ENCODE data around the gene CCDC24. TPM values are rescaled to one million over a fixed set of nuclear protein-coding genes. Genes with fewer than 3 reads are reported as not detected.

The CCDC24 gene
- total RNA-seq, 1 donor from 2014 or later: 4.9 TPM

- Mint-ChIP-seq H3K9me3 (no peaks in the 10 kb centered on the region), H3K4me1 (peaks cover 33% of the 10 kb centered on the region), H3K4me3 (peak overlapping the region; percentile 86), H3K27me3 (ENCODE audit: low read depth) (no peaks in the 10 kb centered on the region), H3K36me3 (ENCODE audit: low read depth) (peaks cover 4% of the 10 kb centered on the region), H3K27ac (ENCODE audit: unreplicated experiment) (peak overlapping the region; percentile 99)
- no peak for TF ChIP-seq CTCF (conservative IDR thresholded peaks at IDR 0.05)
- no peak for DNase-seq (ENCODE audit: low read depth, low spot score)
Measured at GRCh38 chr1:43947061-43947873, 44.1 kb upstream of the CCDC24 start.

- TF ChIP-seq CTCF (conservative IDR thresholded peaks at IDR 0.05): no peak
- H3K27ac Mint-ChIP-seq (ENCODE audit: unreplicated experiment): peak overlapping the region; percentile 77
- no peaks in the 10 kb centered on the region for H3K9me3 Mint-ChIP-seq
- no peak for DNase-seq (ENCODE audit: low read depth, low spot score)
- H3K27me3 Mint-ChIP-seq (ENCODE audit: low read depth): no peaks in the 10 kb centered on the region
- peaks cover 4% of the 10 kb centered on the region for H3K36me3 Mint-ChIP-seq (ENCODE audit: low read depth)
- H3K4me1 Mint-ChIP-seq: peaks cover 33% of the 10 kb centered on the region
- H3K4me3 Mint-ChIP-seq: peak overlapping the region; percentile 86
Measured at GRCh38 chr1:43947874-43948437, 43.4 kb upstream of the CCDC24 start.

GRCh38 chr1:43949678-43950077 lies 41.7 kb upstream of the CCDC24 start:
- Mint-ChIP-seq H3K4me1 (peaks cover 33% of the 10 kb centered on the region), H3K9me3 (no peaks in the 10 kb centered on the region), H3K27ac (ENCODE audit: unreplicated experiment) (no peak overlapping the region), H3K4me3 (peak overlapping the region; percentile 86), H3K27me3 (ENCODE audit: low read depth) (no peaks in the 10 kb centered on the region), H3K36me3 (ENCODE audit: low read depth) (peaks cover 4% of the 10 kb centered on the region)
- DNase-seq (ENCODE audit: low read depth, low spot score): no peak
- TF ChIP-seq CTCF (conservative IDR thresholded peaks at IDR 0.05): no peak

- Mint-ChIP-seq H3K27ac (ENCODE audit: unreplicated experiment) (no peak overlapping the region), H3K9me3 (no peaks in the 10 kb centered on the region), H3K4me3 (peak overlapping the region; percentile 57), H3K27me3 (ENCODE audit: low read depth) (no peaks in the 10 kb centered on the region), H3K36me3 (ENCODE audit: low read depth) (peaks cover 4% of the 10 kb centered on the region), H3K4me1 (peaks cover 24% of the 10 kb centered on the region)
- TF ChIP-seq CTCF (conservative IDR thresholded peaks at IDR 0.05): no peak
- no peak for DNase-seq (ENCODE audit: low read depth, low spot score)
Measured at GRCh38 chr1:43951021-43951985, 40.1 kb upstream of the CCDC24 start.

GRCh38 chr1:43952731-43953346 lies 38.6 kb upstream of the CCDC24 start:
- H3K4me1 Mint-ChIP-seq: peaks cover 19% of the 10 kb centered on the region
- no peak for DNase-seq (ENCODE audit: low read depth, low spot score)
- H3K9me3 Mint-ChIP-seq: no peaks in the 10 kb centered on the region
- H3K27ac Mint-ChIP-seq (ENCODE audit: unreplicated experiment): no peak overlapping the region
- H3K4me3 Mint-ChIP-seq: no peak overlapping the region
- no peaks in the 10 kb centered on the region for H3K27me3 Mint-ChIP-seq (ENCODE audit: low read depth)
- peaks cover 4% of the 10 kb centered on the region for H3K36me3 Mint-ChIP-seq (ENCODE audit: low read depth)
- TF ChIP-seq CTCF (conservative IDR thresholded peaks at IDR 0.05): no peak
